Measurements from ENCODE around the gene EP400.

Gene EP400

DNA sequence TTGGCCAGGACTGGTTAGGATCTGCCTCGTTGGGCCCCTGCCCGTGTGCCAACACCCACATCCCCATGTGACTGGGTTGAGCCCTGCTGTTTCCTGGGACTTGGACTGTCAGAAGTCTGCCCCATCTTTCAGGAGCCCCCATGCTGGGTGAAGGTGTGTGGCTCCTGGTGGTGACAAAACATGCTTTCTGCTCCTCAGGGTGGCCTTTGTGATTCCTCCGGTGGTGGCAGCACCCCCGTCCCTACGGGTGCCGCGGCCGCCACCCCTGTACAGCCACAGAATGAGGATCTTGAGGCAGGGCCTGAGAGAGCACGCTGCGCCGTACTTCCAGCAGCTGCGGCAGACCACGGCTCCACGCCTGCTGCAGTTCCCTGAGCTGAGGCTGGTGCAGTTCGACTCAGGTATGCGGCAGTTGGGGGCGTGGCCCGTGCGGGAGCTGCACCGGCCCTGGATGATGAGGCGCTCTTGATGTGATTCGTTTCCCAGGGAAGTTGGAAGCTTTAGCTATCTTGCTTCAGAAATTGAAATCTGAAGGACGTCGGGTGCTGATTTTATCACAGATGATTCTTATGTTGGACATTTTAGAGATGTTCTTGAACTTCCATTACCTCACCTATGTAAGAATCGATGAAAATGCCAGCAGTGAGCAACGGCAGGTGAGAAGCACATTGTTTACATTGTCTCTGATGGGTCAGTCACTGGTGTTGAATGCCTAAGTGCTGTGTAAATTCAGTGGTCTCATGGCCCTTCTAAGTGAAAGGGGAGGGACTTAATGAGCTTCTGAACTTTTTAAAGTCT, 80.0 kb downstream of the EP400 start:
- H2AK5ac ChIP-seq (ENCODE audit: low read depth, low read length) = no peak overlapping the region
- WGBS, 2 donors (ENCODE audit: extremely low coverage in 2 of 2, insufficient read length in 2 of 2, insufficient replicate concordance in 1 of 2) = no CpG with 5 or more reads among the region's 26 CpGs

DNA sequence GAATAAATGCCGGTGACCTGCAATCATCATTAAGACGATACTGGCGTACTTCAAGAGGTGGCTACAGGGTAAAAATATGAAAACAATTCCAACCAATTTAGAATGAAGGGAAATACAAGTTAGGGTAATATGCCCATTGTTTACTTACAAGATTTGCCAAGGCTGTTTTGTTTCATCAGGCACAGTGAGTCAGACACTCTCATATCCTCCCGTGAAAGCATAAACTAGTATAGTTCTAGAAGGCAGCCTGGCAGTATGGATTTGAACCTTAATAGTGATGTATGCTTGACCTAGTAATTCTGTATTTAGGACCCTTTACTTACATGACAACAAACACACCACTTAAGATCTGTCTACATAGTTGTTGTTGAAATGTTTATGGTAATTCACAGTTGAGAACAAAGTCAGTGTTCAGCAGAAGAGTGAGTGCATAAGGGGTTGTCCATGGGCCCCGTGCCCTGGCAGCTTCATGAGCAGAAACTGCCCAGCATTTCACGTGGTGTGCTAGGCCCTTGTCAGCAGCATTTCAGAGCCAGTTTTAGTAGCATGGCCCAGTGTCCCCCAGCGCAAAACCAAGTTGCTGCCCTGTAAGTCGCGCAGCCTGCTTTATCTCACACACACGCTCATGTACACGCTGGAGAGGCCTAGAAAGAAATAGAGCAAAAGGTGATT, 80.8 kb downstream of the EP400 start:
- H3K36me3 ChIP-seq (replicated peaks in 1 of 2; ENCODE audit: control insufficient read depth in 2 of 2, insufficient read depth in 2 of 2, low read length in 2 of 2) = peaks cover 66 to 100% of the 10 kb centered on the region in 2 donors
- no peak overlapping the region for H2BK5ac ChIP-seq (ENCODE audit: low read length)

More for the DNA sequence above, 80.0 kb downstream of the EP400 start:
- Histone ChIP-seq H4K91ac (ENCODE audit: low read depth, low read length, poor library complexity) (no peak overlapping the region), H3K79me1 (ENCODE audit: low read depth, low read length) (peaks cover 2% of the 10 kb centered on the region), H2AFZ (ENCODE audit: low read length) (no peak overlapping the region), H3K18ac (ENCODE audit: low read length) (no peak overlapping the region), H3K36me3 (replicated peaks in 1 of 2; ENCODE audit: control insufficient read depth in 2 of 2, insufficient read depth in 2 of 2, low read length in 2 of 2) (peaks cover 64 to 100% of the 10 kb centered on the region in 2 donors), H3K4me1 (ENCODE audit: control insufficient read depth in 2 of 2, insufficient read depth in 1 of 2, low read depth in 1 of 2, low read length in 2 of 2) (no peaks in the 10 kb centered on the region), H3K27me3 (ENCODE audit: control insufficient read depth in 3 of 3, insufficient read depth in 3 of 3, low read depth in 1 of 3, low read length in 3 of 3) (no peaks in the 10 kb centered on the region), H3K4me2 (ENCODE audit: insufficient read depth, low read length, poor library complexity, severe bottlenecking) (no peak overlapping the region), H4K8ac (ENCODE audit: low read depth, low read length) (no peak overlapping the region), H2BK5ac (ENCODE audit: low read length) (no peak overlapping the region), H2BK15ac (ENCODE audit: low read length) (no peak overlapping the region), H3K4me3 (ENCODE audit: low read length in 2 of 2) (no peak overlapping the region), H3K9me3 (replicated peaks in 1 of 2; ENCODE audit: control insufficient read depth in 2 of 2, insufficient read depth in 1 of 2, low read depth in 1 of 2, low read length in 2 of 2) (no peaks in the 10 kb centered on the region), H2BK12ac (ENCODE audit: low read length) (no peak overlapping the region), H3K27ac (replicated peaks; ENCODE audit: low read length) (no peak overlapping the region), H2BK120ac (ENCODE audit: low read depth, low read length) (no peak overlapping the region), H3K9ac (ENCODE audit: low read depth, low read length, poor library complexity) (no peak overlapping the region), H3K14ac (ENCODE audit: low read length) (no peak overlapping the region), H3K4ac (ENCODE audit: low read length) (no peak overlapping the region), H3K23ac (ENCODE audit: low read depth, low read length, poor library complexity) (peak overlapping the region; percentile 21)
- DNase-seq (ENCODE audit: low spot score) = no peak

GRCh38 chr12:132033627-132034026, 83.9 kb downstream of the EP400 start:
- no peak overlapping the region for H4K91ac ChIP-seq (ENCODE audit: low read depth, low read length, poor library complexity)
- H3K9me3 ChIP-seq (replicated peaks in 1 of 2; ENCODE audit: control insufficient read depth in 2 of 2, insufficient read depth in 1 of 2, low read depth in 1 of 2, low read length in 2 of 2) = no peaks in the 10 kb centered on the region
- H2BK5ac ChIP-seq (ENCODE audit: low read length) = no peak overlapping the region
- no peak overlapping the region for H3K14ac ChIP-seq (ENCODE audit: low read length)
- no peak overlapping the region for H3K4me2 ChIP-seq (ENCODE audit: insufficient read depth, low read length, poor library complexity, severe bottlenecking)
- no CpG with 5 or more reads among the region's 5 CpGs for WGBS, 2 donors (ENCODE audit: extremely low coverage in 2 of 2, insufficient read length in 2 of 2, insufficient replicate concordance in 1 of 2)
- no peak overlapping the region for H3K4ac ChIP-seq (ENCODE audit: low read length)
- no peak overlapping the region for H2BK15ac ChIP-seq (ENCODE audit: low read length)
- H3K23ac ChIP-seq (ENCODE audit: low read depth, low read length, poor library complexity) = no peak overlapping the region
- no peak overlapping the region for H3K27ac ChIP-seq (replicated peaks; ENCODE audit: low read length)
- H2BK120ac ChIP-seq (ENCODE audit: low read depth, low read length) = no peak overlapping the region
- peaks cover 64 to 100% of the 10 kb centered on the region in 2 donors for H3K36me3 ChIP-seq (replicated peaks in 1 of 2; ENCODE audit: control insufficient read depth in 2 of 2, insufficient read depth in 2 of 2, low read length in 2 of 2)
- no peak overlapping the region for H3K18ac ChIP-seq (ENCODE audit: low read length)
- H3K4me1 ChIP-seq (ENCODE audit: control insufficient read depth in 2 of 2, insufficient read depth in 1 of 2, low read depth in 1 of 2, low read length in 2 of 2) = no peaks in the 10 kb centered on the region
- no peak overlapping the region for H3K9ac ChIP-seq (ENCODE audit: low read depth, low read length, poor library complexity)
- H3K27me3 ChIP-seq (ENCODE audit: control insufficient read depth in 3 of 3, insufficient read depth in 3 of 3, low read depth in 1 of 3, low read length in 3 of 3) = no peaks in the 10 kb centered on the region
- H2AFZ ChIP-seq (ENCODE audit: low read length) = no peak overlapping the region
- DNase-seq (ENCODE audit: low spot score) = no peak
- peaks cover 2% of the 10 kb centered on the region for H3K79me1 ChIP-seq (ENCODE audit: low read depth, low read length)
- no peak overlapping the region for H2BK12ac ChIP-seq (ENCODE audit: low read length)
- no peak overlapping the region for H3K4me3 ChIP-seq (ENCODE audit: low read length in 2 of 2)
- no peak overlapping the region for H2AK5ac ChIP-seq (ENCODE audit: low read depth, low read length)
- no peak overlapping the region for H4K8ac ChIP-seq (ENCODE audit: low read depth, low read length)

More for the DNA sequence above, 80.8 kb downstream of the EP400 start:
- Histone ChIP-seq H3K4me2 (ENCODE audit: insufficient read depth, low read length, poor library complexity, severe bottlenecking) (no peak overlapping the region), H3K14ac (ENCODE audit: low read length) (no peak overlapping the region), H2BK15ac (ENCODE audit: low read length) (no peak overlapping the region), H3K79me1 (ENCODE audit: low read depth, low read length) (peaks cover 2% of the 10 kb centered on the region), H2BK12ac (ENCODE audit: low read length) (no peak overlapping the region), H3K4ac (ENCODE audit: low read length) (no peak overlapping the region), H4K91ac (ENCODE audit: low read depth, low read length, poor library complexity) (no peak overlapping the region), H3K4me3 (ENCODE audit: low read length in 2 of 2) (no peak overlapping the region), H3K18ac (ENCODE audit: low read length) (no peak overlapping the region), H3K4me1 (ENCODE audit: control insufficient read depth in 2 of 2, insufficient read depth in 1 of 2, low read depth in 1 of 2, low read length in 2 of 2) (no peaks in the 10 kb centered on the region), H2BK120ac (ENCODE audit: low read depth, low read length) (no peak overlapping the region), H3K27ac (replicated peaks; ENCODE audit: low read length) (no peak overlapping the region), H2AFZ (ENCODE audit: low read length) (no peak overlapping the region), H4K8ac (ENCODE audit: low read depth, low read length) (no peak overlapping the region), H3K9me3 (replicated peaks in 1 of 2; ENCODE audit: control insufficient read depth in 2 of 2, insufficient read depth in 1 of 2, low read depth in 1 of 2, low read length in 2 of 2) (no peaks in the 10 kb centered on the region), H3K23ac (ENCODE audit: low read depth, low read length, poor library complexity) (no peak overlapping the region), H3K9ac (ENCODE audit: low read depth, low read length, poor library complexity) (no peak overlapping the region), H3K27me3 (ENCODE audit: control insufficient read depth in 3 of 3, insufficient read depth in 3 of 3, low read depth in 1 of 3, low read length in 3 of 3) (no peaks in the 10 kb centered on the region), H2AK5ac (ENCODE audit: low read depth, low read length) (no peak overlapping the region)
- no peak for DNase-seq (ENCODE audit: low spot score)
- WGBS, 2 donors (ENCODE audit: extremely low coverage in 2 of 2, insufficient read length in 2 of 2, insufficient replicate concordance in 1 of 2) = no CpG with 5 or more reads among the region's 11 CpGs

- Histone ChIP-seq H2BK12ac (ENCODE audit: low read length) (no peak overlapping the region), H3K23ac (ENCODE audit: low read depth, low read length, poor library complexity) (no peak overlapping the region), H2AFZ (ENCODE audit: low read length) (no peak overlapping the region), H3K18ac (ENCODE audit: low read length) (no peak overlapping the region), H3K4me1 (ENCODE audit: control insufficient read depth in 2 of 2, insufficient read depth in 1 of 2, low read depth in 1 of 2, low read length in 2 of 2) (no peaks in the 10 kb centered on the region), H3K9ac (ENCODE audit: low read depth, low read length, poor library complexity) (no peak overlapping the region), H2BK15ac (ENCODE audit: low read length) (no peak overlapping the region), H3K14ac (ENCODE audit: low read length) (no peak overlapping the region), H3K79me1 (ENCODE audit: low read depth, low read length) (peaks cover 2% of the 10 kb centered on the region), H2BK120ac (ENCODE audit: low read depth, low read length) (no peak overlapping the region), H3K36me3 (replicated peaks in 1 of 2; ENCODE audit: control insufficient read depth in 2 of 2, insufficient read depth in 2 of 2, low read length in 2 of 2) (peaks cover 54 to 98% of the 10 kb centered on the region in 2 donors), H3K9me3 (replicated peaks in 1 of 2; ENCODE audit: control insufficient read depth in 2 of 2, insufficient read depth in 1 of 2, low read depth in 1 of 2, low read length in 2 of 2) (no peaks in the 10 kb centered on the region), H2BK5ac (ENCODE audit: low read length) (no peak overlapping the region), H3K27ac (replicated peaks; ENCODE audit: low read length) (no peak overlapping the region), H3K4me2 (ENCODE audit: insufficient read depth, low read length, poor library complexity, severe bottlenecking) (no peak overlapping the region), H4K91ac (ENCODE audit: low read depth, low read length, poor library complexity) (no peak overlapping the region), H4K8ac (ENCODE audit: low read depth, low read length) (no peak overlapping the region), H3K27me3 (ENCODE audit: control insufficient read depth in 3 of 3, insufficient read depth in 3 of 3, low read depth in 1 of 3, low read length in 3 of 3) (no peaks in the 10 kb centered on the region), H3K4me3 (ENCODE audit: low read length in 2 of 2) (no peak overlapping the region), H3K4ac (ENCODE audit: low read length) (no peak overlapping the region), H2AK5ac (ENCODE audit: low read depth, low read length) (no peak overlapping the region)
- WGBS, 2 donors (ENCODE audit: extremely low coverage in 2 of 2, insufficient read length in 2 of 2, insufficient replicate concordance in 1 of 2) = no CpG with 5 or more reads among the region's 31 CpGs
- no peak for DNase-seq (ENCODE audit: low spot score)
Measured at GRCh38 chr12:132036063-132036683, 86.4 kb downstream of the EP400 start.
